A172 (cell line): ENCODE measurements around the gene ZBTB17. TPM values are rescaled to one million over a fixed set of nuclear protein-coding genes. Genes with fewer than 3 reads are reported as not detected.

Experiments used
- DNase-seq: peaks from one replicate; pipeline ENCODE4 v3.0.0-alpha.2; 2015; ENCODE audit warnings: low spot score
- total RNA-seq: library from RNA; depleted of rRNA; stranded (reverse); fragments of >200 nt; shearing (Covaris generic); gene quantifications from 2 replicates; pipeline ENCODE4 v1.2.3, GENCODE V29; 2014

ZBTB17 gene
- total RNA-seq, 1 experiment from 2014 or later, result 25.1 TPM

GRCh38 chr1:15947382-15948090 lies 28.4 kb downstream of the ZBTB17 start:
- no peak for DNase-seq

- no peak for DNase-seq
Measured at GRCh38 chr1:15946571-15947381, 29.1 kb downstream of the ZBTB17 start.

DNA sequence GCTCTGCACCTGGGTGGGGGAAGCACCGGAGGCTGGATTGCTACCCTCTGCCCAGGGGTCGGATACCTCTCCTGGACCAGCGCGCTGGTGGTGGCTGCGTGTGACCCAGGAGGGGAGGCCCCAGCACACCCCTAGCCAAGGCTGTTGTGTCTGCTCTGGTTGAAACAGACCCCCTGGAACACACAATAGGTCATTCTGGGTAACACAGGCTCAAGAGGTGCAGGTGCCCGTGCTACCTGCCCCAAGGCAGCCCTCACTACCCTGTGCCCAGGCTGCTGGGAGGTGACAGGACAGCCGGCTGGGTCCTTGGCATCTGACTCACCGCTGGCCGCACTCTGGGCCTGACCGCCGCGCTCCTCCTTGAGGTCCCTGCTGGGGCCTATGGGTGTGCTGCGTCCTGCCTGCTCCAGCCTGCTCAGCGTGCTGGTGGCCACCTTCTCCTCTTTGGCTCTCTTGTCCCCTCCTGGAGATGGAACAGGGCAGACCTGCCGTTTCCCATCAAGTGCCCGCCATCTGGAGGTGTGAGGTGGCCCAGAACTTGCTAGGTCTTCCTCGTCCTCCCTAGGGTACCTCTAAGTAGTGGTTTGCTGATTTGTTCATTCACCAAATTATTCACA lies 30.0 kb downstream of the ZBTB17 start:
- DNase-seq, result no peak

GRCh38 chr1:15945011-15945831 lies 30.7 kb downstream of the ZBTB17 start:
- DNase-seq, result no peak

- no peak for DNase-seq
Measured at GRCh38 chr1:15944308-15945010, 31.4 kb downstream of the ZBTB17 start.

DNA sequence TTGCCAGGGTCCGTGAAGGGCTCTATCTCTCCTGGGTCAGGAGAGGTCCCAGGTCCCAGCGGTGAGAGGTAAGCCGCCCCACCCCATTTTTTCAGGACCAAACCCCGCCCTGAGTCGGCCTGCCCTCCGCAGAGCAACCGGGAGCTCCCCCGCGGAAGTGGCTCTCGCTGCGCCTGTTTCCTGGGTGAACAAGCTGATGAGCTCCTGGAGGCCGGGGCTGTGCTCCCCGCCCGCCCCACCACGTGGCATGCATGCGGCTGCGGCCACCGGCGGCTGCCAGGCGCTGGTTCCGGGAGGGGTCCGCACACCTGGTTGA lies 32.0 kb downstream of the ZBTB17 start:
- DNase-seq, result no peak

DNA sequence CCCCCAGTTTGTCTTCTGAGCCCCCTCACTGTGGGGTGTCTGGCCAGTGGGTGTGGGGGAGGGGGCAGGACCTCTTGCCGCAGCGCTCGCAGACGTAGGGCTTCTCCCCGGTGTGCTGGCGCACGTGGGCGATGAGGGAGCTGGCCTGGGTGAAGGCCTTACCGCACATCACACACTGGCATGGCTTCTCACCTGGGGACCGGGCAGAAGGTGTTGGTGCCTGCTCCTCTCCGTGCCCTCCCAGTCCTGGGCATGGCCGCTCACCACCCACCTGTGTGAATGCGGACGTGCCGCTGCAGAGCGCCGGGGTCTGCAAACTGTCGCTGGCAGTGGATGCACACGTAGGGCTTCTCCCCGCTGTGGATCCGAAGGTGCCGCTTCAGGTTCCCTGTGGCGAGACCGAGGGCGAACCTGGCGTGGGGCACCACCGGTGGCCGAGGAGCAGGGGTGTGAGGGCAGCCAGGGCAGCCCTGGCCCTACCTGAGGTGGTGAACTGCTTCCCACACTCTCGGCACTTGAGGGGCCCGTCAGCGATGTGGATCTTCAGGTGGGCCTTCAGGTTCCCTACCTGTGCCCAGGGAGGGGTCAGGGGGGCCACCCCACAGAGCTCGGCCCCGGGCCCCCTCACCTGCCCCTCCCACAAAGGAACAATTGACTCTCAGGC lies 32.4 kb downstream of the ZBTB17 start:
- no peak for DNase-seq

DNA sequence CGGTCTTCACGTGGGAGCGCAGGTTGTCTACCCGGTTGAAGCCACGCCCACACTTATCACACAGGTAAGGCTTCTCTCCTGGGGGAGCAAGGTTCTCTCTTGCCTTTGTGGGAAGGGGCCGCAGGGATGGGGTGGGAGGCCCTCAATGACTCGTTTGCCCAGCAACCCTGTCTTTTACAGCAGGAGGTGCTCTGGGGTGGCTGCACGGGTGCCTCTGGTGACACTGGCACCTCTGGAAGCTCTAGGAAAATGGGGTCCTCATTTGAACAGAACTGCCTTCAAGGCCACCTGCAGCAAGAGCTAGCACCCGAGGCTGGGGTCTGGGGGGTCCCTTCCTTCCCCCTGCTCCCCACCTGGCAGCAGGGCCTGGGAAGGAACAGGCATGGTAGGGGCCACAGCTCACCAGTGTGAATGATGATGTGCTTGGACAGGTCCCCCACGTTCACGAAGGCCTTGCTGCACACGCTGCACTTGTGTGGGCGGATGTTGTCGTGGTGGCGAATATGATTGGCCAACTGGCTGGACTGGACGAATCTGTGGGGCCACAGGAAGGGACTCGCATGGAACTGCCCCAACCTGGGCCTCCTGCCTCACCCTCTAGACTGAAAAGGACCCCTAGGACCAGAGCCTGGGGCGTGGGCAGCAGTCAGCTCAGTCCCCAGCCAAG lies 33.1 kb downstream of the ZBTB17 start:
- DNase-seq, result no peak

DNA sequence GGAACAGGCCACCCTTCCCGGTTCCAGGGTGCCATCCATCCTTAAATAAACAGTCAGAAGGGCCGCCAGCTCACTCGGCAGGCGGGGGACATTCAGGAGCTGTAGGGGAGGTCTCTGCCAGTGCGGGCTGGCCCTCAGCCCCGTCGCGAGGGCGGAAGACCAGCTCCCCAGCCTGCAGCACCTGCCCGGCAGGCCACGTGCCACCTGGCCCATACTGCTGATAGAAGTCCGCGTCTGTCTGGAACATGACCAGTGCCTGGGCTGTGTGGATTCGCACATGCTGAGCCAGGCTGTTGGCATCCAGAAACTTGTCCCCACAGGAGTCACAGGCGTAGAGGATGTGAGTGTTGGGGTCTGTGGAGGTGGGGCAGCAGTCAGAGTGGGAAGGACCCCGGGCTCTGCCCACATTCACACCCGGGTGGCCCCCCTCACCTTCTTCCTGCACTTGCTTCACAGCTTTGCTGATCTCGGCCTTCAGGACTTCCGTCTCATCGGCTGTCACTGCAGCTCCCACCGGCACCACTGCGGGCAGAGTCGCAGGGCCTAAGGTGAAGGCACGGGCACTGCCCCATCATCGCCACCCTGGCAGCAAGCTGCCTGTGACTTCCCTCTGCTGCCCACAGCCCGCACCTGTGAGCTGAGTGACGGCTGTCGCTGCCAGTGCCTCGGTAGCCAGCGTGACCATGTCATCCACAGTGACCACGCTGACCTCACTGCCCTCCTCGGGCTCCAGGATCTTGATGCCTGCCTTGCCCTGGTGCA lies 33.8 kb downstream of the ZBTB17 start:
- DNase-seq, result no peak

DNA sequence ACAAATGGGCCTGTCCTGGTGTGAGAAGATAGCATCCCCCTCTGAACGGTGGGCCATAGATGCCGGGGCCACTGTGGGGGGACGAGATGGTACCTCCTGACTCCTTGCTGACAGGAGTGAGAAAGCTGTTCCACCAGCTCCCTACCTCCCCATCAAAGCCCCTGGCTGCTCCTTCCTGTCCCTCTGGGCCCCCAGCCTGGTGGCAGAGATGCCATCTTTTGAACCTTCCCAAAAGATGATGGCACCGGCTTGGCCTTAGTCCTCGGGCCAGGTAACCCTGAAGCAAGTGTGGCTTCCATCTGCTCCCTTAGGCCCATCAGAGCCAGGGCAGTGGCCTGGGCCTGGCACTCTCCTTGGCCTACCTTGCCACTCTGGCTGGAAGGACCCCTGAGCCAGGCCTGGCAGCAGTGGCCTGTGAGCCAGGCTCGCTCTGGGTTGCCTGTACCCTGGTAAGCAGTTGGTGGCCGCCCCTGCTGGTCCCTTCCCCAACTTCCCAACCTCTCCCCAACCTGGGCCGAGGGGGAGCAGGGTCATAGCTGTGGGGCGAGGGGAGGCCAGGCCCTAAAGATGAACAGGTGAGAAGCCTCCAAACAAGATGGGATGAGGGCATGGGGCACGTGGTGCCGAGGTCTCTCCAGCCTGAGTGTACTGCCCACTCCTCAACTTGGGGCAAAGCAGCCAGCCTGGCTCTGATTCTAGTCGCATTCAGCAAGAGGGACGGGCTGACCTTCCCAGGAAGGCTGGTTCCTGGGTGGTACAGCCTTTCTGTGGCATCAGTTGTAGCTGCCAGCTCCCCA lies 34.7 kb downstream of the ZBTB17 start:
- no peak for DNase-seq

GRCh38 chr1:15940110-15941043 lies 35.5 kb downstream of the ZBTB17 start:
- no peak for DNase-seq

DNA sequence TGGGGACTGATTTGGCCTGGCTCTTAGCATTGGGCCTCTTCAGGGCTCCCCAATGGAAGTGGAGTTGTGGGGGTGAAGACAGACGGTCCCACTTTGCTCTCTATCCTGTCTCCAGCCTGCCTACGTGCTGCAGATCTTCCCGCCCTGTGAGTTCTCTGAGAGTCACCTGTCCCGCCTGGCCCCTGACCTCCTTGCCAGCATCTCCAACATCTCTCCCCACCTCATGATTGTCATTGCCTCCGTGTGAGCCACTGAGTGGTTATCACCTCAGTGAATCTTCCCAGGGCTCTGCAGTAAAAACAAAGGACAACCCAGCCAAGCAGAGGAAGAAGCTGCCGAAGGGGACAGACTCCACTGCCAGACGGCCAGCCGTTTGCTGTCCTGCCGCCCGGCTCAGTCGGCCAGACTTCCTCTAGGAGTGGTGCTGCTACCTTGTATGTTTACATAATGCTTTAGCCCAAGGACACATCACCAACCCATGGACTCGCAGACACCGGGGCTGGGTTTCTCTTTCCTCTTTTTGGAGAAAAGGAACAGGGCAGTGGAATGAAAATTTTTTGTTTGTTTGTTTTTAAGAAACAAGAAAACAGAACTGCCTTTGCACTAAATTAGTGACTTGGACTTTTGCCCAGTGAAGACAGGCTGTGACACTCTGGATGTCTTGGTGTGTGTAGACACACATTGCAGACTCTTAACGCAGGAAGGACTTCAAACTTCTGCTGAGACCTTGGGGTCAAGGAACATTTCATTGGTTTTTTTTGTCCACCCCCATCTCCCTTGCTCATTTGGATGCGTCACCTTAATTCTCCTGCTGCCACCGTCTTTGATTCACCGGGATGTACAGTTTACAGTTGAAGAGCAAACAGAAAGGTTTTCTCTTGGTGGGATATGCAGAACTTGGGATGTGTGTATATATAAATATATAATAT lies 36.5 kb downstream of the ZBTB17 start:
- DNase-seq, result no peak

- DNase-seq, result no peak
Measured at GRCh38 chr1:15938628-15939161, 37.2 kb downstream of the ZBTB17 start.

- DNase-seq, result peak; percentile 47
Measured at GRCh38 chr1:15937706-15938168, 38.2 kb downstream of the ZBTB17 start.

DNA sequence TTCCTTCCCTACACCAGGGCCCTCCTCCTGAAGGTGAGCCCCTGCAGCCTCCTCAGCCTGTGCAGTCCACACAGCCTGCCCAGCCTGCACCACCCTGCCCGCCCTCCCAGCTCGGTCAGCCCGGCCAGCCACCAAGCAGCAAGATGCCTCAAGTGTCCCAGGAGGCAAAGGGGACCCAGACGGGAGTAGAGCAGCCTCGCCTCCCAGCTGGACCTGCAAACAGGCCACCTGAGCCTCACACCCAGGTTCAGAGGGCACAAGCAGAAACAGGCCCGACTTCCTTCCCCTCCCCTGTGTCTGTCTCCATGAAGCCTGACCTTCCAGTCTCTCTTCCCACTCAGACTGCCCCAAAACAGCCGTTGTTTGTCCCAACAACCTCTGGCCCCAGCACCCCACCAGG lies 38.8 kb downstream of the ZBTB17 start:
- DNase-seq, result no peak

GRCh38 chr1:15936025-15936424 lies 39.9 kb downstream of the ZBTB17 start:
- DNase-seq, result no peak
